Activated CD4-positive, alpha-beta T cell treated with anti-CD3 and anti-CD28 coated beads, Interleukin-2, amount 50 U/mL, for 16 hours (primary cell): ENCODE measurements around the gene RFX5.

Experiments used
- DNase-seq: peaks from one replicate; pipeline ENCODE4 v3.0.0-alpha.2; 2020

RFX5 gene

DNA sequence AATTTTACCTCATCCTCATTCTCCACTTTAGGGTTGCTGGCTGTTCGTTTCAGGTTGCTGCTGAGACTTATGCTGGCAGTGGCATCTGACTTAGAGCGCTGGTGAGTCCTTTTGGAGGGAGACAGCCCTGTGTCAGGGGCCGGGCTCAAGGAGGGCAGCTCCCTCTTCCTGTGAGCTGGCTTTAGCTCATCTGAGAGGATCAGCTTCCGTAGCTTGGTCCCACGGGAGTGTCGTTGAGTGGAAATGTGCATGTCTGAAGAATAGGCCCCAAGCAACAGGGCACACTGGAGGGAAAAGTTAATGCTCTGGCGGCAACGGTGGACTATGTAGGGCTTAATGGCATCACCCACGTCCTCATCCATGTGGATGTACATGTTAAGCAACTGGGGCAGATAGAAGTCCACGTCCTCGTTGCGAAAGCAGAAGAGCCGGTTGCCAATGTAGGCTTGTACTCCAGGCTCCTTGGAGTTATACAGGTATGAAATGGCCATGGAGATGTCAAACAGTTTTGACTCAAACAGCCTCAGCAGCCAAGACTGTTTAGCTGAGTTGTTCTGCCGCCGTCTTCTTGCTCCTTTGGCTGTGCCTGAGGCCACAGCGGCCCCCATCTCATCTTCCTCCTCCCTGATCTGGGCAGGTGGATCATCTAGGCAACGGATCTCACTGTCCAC lies 31.4 kb downstream of the RFX5 start:
- no peak for DNase-seq

- no peak for DNase-seq
These were observed 32.7 kb downstream of the RFX5 start for GRCh38 chr1:151314137-151314875.

DNA sequence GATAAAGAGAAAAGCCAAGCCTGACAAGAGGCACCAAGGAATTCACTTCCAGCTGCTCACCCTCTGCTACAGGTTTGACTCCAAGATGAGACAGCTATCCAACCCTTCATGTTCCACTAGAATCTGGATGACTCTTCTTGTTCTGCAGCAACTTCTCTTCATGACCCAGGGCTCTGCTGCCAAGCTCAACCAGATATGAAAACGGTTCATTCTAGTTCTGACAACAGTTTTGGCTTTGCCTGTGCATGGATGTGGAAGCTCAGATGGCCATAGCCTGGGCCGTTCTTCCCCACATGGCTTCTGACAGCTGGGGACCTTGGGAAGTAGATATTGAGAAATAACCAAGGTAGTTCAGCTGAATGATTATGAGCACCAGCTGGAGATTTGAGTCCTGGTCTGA lies 33.6 kb downstream of the RFX5 start:
- no peak for DNase-seq

DNA sequence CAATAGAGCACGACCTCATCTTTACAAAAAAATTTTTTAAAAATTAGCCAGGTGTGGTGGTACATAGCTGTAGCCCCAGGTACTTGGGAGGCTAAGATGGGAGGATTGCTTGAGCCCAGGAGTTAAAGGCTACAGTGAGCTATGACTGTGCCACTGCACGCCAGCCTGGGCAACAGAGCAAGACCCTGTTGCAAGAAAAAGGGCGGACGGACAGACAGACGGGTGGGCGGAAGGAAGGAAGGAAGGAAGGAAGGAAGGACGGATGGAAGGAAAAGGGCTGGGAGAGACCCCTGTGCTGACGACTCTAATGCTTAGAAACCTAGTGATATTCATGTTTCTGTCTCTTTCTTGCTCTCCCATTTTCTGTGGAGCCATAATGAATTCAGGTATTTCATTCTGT lies 34.2 kb downstream of the RFX5 start:
- DNase-seq = no peak

DNA sequence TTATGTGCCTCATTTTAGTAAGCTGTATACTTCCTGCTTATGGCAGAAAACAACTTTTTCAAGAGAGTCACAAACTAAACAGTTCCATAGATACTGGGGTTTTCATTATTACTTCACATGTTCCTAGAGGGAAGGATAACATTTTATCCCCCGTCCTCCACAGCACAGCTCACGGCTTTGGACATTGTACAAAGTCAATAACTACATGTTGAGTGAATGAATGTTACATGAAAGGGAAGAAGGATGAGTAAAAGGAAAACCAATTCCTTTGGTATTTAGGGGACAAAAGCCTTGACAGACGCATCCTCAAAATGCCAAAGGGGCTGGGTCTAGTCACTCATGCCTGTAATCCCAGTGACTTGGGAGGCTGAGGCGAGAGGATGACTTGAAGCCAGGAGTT lies 34.6 kb downstream of the RFX5 start:
- DNase-seq = no peak

- peak; percentile 94 for DNase-seq
These were observed 35.3 kb downstream of the RFX5 start for GRCh38 chr1:151311589-151312331.

- no peak for DNase-seq
These were observed 36.0 kb downstream of the RFX5 start for GRCh38 chr1:151311011-151311410.

GRCh38 chr1:151309811-151310323 lies 37.2 kb downstream of the RFX5 start:
- no peak for DNase-seq

GRCh38 chr1:151294742-151295462 lies 52.1 kb downstream of the RFX5 start:
- DNase-seq = no peak

GRCh38 chr1:151293093-151293492 lies 54.0 kb downstream of the RFX5 start:
- no peak for DNase-seq

GRCh38 chr1:151292207-151293030 lies 54.6 kb downstream of the RFX5 start:
- DNase-seq = no peak

GRCh38 chr1:151290709-151291303 lies 56.2 kb downstream of the RFX5 start:
- DNase-seq = no peak
